HAP-1 (cell line): ENCODE measurements around the gene KCNQ2.

Experiments used
- DNase-seq, 2 experiments: peaks; one replicate each; pipeline ENCODE4 v3.0.0-alpha.2; 2016 to 2020; ENCODE audit warnings: low spot score in 2 of 2
- H3K27me3 ChIP-seq: fragments of 250-450 bp; sonication (Bioruptor Pico); 2 replicates; pipeline ENCODE4 v1.5.1; 2020; ENCODE audit warnings: low read depth, mild to moderate bottlenecking, moderate library complexity
- H3K36me3 ChIP-seq: fragments of 250-450 bp; sonication (Bioruptor Pico); replicated peaks from 2 replicates; pipeline ENCODE4 v1.5.1; 2020; ENCODE audit warnings: mild to moderate bottlenecking
- H3K4me1 ChIP-seq: fragments of 250-450 bp; sonication (Bioruptor Pico); 2 replicates; pipeline ENCODE4 v1.5.1; 2020; ENCODE audit warnings: mild to moderate bottlenecking
- H3K4me3 ChIP-seq: fragments of 250-450 bp; sonication (Bioruptor Pico); 2 replicates; pipeline ENCODE4 v1.5.1; 2020; ENCODE audit warnings: mild to moderate bottlenecking, moderate library complexity
- H3K9me3 ChIP-seq: fragments of 250-450 bp; sonication (Bioruptor Pico); 2 replicates; pipeline ENCODE4 v1.5.1; 2020; ENCODE audit warnings: mild to moderate bottlenecking, moderate library complexity
- in situ Hi-C: fragments of 300-500 bp; cut with MboI; formaldehyde crosslinking; loops from 3 replicates; pipeline ENCODE4 v1.14.3; 2020; ENCODE audit warnings: low sequenced_read_pairs, inconsistent platforms, mixed read lengths

The KCNQ2 gene

GRCh38 chr20:63508072-63508768, 35.8 kb upstream of the KCNQ2 start:
- H3K27me3 ChIP-seq, result no peaks in the 10 kb centered on the region
- H3K9me3 ChIP-seq, result peaks cover 6% of the 10 kb centered on the region
- no peak overlapping the region for H3K4me3 ChIP-seq
- H3K36me3 ChIP-seq, result no peaks in the 10 kb centered on the region
- no peak for DNase-seq
- in situ Hi-C loops, result no loop called here
- no peaks in the 10 kb centered on the region; the same call in 1 of the 2 replicates for H3K4me1 ChIP-seq

- H3K9me3 ChIP-seq, result peaks cover 2% of the 10 kb centered on the region
- no peak for DNase-seq
- H3K4me3 ChIP-seq, result no peak overlapping the region
- no peaks in the 10 kb centered on the region for H3K36me3 ChIP-seq
- no peaks in the 10 kb centered on the region; the same call in 1 of the 2 replicates for H3K4me1 ChIP-seq
- H3K27me3 ChIP-seq, result no peaks in the 10 kb centered on the region
- in situ Hi-C loops, result no loop called here
These were observed 34.8 kb upstream of the KCNQ2 start for GRCh38 chr20:63507083-63507743.

DNA sequence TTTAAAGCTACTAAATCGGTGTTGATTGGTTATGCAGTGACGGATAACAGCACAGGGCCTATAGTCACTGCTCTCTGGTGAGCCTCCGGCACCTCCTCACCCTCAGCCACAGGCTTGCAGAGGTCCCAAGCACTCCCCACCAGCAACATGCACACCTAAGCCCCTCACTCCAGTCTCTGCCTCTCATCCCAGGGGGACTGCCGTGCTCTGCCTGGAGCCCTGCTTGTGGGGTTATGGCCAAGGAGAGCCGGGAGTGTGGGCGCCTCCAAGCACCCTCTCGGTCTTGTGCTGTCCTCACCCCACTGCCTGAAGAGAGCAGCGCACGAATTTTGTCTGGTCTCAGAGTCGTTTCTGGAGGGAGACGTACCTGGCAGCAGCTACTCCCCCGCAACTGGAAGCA, 33.3 kb upstream of the KCNQ2 start:
- in situ Hi-C loops, result no loop called here
- no peak for DNase-seq
- H3K4me3 ChIP-seq, result no peak overlapping the region

GRCh38 chr20:63505281-63505680, 32.8 kb upstream of the KCNQ2 start:
- Histone ChIP-seq H3K4me3 (no peak overlapping the region), H3K27me3 (no peaks in the 10 kb centered on the region), H3K36me3 (no peaks in the 10 kb centered on the region), H3K4me1 (no peaks in the 10 kb centered on the region), H3K9me3 (peaks cover 2% of the 10 kb centered on the region; the same call in 1 of the 2 replicates)
- in situ Hi-C loops, result no loop called here
- no peak for DNase-seq

More for the DNA sequence above, 33.3 kb upstream of the KCNQ2 start:
- Histone ChIP-seq H3K4me1 (no peaks in the 10 kb centered on the region; the same call in 1 of the 2 replicates), H3K27me3 (no peaks in the 10 kb centered on the region), H3K9me3 (peaks cover 2% of the 10 kb centered on the region; the same call in 1 of the 2 replicates), H3K36me3 (no peaks in the 10 kb centered on the region)

GRCh38 chr20:63504642-63505041, 32.2 kb upstream of the KCNQ2 start:
- in situ Hi-C loops, result no loop called here
- no peaks in the 10 kb centered on the region for H3K27me3 ChIP-seq
- H3K4me3 ChIP-seq, result no peak overlapping the region
- peaks cover 2% of the 10 kb centered on the region; the same call in 1 of the 2 replicates for H3K9me3 ChIP-seq
- H3K36me3 ChIP-seq, result no peaks in the 10 kb centered on the region
- no peaks in the 10 kb centered on the region for H3K4me1 ChIP-seq
- DNase-seq, result no peak

- Histone ChIP-seq H3K4me3 (no peak overlapping the region), H3K36me3 (no peaks in the 10 kb centered on the region), H3K4me1 (peaks cover 3% of the 10 kb centered on the region; the same call in 1 of the 2 replicates), H3K9me3 (peaks cover 2% of the 10 kb centered on the region; the same call in 1 of the 2 replicates), H3K27me3 (no peaks in the 10 kb centered on the region)
- in situ Hi-C loops, result no loop called here
- no peak for DNase-seq
These were observed 31.1 kb upstream of the KCNQ2 start for GRCh38 chr20:63503524-63503923.

DNA sequence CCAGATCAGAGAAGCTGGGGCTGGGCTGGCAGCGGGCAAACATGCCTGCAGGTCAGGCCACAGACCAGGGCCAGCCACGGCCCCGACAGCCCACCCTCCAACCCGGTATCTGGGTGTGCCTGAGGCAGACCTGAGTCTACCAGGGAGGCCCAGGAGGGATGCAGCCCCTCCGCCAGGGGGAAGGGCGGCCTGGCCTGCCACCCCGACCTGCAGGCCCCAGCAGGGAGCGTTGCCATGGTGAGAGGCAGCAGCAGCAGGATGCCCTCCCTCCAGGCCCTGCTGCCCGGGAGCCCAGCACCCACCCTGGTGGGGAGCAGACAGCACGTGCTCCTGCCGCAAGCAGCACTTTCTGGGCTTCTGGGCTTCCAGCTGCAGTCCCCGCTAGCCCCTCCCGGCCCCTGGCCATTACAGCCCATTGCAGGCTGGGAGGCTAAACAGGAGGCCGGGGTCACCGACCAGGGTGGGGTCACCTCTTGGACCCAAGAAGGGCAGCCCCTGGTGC, 30.3 kb upstream of the KCNQ2 start:
- no peaks in the 10 kb centered on the region for H3K36me3 ChIP-seq
- H3K9me3 ChIP-seq, result peaks cover 2% of the 10 kb centered on the region; the same call in 1 of the 2 replicates
- in situ Hi-C loops, result no loop called here
- no peaks in the 10 kb centered on the region for H3K27me3 ChIP-seq
- no peak for DNase-seq
- H3K4me1 ChIP-seq, result peaks cover 3% of the 10 kb centered on the region; the same call in 1 of the 2 replicates
- H3K4me3 ChIP-seq, result no peak overlapping the region

DNA sequence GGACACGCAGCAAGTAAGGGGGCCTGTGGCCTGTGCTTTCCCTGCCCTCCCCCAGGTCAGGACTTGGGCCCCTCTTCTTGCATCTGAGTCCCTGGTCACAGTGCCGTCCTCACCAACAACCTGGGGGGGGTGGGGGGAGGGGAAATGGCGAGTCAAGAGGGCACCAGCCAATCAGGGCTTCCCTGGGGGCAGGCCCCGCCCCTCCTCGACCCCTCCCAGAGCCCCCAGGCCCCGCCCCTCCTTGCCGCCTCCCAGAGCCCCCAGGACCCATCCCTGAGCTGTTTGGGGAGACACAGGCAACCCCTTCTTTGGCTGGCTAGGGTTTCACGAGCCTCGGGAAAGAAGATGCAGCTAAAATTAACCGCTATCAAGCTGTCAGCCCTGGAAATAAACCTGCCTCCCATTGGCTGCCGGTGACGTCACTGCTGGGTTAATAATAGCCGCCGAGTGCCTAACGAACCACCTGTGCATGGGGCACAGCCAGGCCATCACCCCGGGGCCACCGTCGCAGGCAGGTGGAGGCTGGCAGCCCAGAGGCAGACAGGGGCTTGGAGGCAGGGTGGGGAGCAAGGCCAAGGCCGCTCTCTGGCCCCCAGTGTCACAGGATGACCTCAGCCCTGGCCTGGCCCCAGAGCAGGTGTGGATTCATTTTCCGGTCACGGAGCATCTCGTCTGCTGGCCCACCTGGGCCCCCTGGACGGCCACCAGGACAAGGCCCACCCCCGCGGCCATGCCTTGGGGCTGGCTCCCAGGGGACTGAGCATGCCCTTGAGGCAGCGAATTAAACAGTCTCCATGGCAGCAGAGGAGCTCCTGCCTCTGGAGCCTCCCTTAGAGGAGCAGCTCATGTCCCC, 29.6 kb upstream of the KCNQ2 start:
- H3K27me3 ChIP-seq, result no peaks in the 10 kb centered on the region
- H3K36me3 ChIP-seq, result peaks cover 5% of the 10 kb centered on the region
- H3K4me1 ChIP-seq, result peaks cover 6% of the 10 kb centered on the region
- H3K9me3 ChIP-seq, result peaks cover 2% of the 10 kb centered on the region; the same call in 1 of the 2 replicates
- DNase-seq, result no peak
- H3K4me3 ChIP-seq, result no peak overlapping the region
- in situ Hi-C loops, result no loop called here

DNA sequence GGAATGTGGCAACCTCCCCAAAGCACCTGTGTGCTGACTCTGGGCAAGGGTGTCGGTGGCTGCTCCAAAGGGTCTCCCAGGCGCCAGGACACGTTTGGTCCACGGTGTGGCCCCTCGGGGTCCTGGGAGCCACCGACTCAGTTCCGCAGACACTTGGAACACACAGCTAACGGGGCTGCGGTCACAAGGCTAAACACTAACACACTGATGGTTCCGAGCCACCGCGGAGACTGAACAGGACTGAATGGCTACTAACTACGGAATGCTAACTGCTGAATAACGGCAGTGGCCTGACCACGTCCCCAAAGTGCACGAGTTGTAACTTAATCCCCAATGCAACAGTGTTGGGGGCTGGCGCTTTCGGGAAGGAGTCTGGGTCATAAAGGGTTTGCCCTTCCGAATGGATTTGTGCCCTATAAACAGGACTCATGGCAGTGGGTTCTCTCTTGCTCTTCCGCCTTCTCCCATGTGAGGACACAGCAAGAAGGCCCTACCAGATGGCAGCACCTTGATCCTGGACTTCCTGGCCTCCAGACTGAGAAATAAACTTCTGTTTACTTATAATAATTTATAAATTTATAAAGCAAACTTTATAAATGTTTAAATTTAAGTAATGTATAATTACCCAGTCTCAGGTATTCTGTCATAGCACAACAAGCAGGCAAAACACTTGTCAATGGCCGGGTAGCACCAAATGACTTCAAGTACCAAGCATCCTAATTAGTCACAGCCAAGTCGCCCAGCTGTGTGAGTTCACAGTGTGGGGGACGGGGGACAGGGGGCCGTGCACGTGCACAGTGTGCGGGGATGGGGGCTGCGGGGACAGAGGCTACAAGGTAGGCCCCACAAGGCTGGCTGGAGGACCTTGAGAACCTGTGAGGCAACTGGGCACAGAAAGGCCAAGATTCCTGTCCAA, 28.7 kb upstream of the KCNQ2 start:
- no peak for DNase-seq
- Histone ChIP-seq H3K4me1 (peaks cover 15% of the 10 kb centered on the region), H3K27me3 (no peaks in the 10 kb centered on the region), H3K9me3 (peaks cover 2% of the 10 kb centered on the region; the same call in 1 of the 2 replicates), H3K4me3 (no peak overlapping the region), H3K36me3 (peaks cover 14% of the 10 kb centered on the region)
- in situ Hi-C loops, result no loop called here

DNA sequence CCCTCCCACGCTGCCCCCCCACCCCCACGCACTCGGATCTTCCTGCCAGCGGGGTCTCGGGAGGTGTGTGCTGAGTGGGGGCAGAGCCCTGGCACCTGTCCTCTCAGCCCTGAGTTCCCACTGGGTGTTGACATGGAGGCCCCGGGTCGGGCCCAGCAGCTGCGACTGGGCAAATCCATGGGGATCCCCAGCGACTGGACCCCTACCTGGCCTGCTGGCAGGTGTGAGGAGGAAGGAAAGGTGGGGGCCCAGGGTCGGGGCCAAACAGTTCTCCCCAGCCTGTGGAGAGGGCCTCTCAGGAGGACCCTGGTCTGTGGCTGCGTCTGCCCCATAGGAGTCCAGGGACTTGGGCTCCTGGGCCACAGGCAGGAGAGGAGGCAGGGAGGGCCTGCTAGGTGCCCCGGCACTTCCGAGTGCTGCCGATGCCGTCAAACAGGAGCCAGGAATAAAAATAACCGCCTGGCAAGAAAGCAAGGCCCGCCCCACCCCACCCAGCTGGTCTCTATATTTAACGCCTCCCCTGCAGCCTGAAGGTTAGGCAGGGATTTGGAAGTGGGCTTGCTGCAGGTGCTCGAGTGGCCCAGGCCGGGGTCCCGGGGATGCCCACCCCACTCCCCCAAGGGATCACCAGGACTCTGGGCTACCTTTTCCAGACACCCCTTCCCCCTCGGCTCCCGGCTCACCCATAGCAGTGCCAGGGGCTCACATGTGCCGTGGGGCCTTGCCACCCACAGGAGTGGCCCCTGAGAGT, 27.9 kb upstream of the KCNQ2 start:
- H3K9me3 ChIP-seq, result no peaks in the 10 kb centered on the region; the same call in 1 of the 2 replicates
- no peak for DNase-seq
- peaks cover 15% of the 10 kb centered on the region for H3K4me1 ChIP-seq
- in situ Hi-C loops, result no loop called here
- H3K4me3 ChIP-seq, result no peak overlapping the region
- no peaks in the 10 kb centered on the region for H3K27me3 ChIP-seq
- H3K36me3 ChIP-seq, result peaks cover 23% of the 10 kb centered on the region

DNA sequence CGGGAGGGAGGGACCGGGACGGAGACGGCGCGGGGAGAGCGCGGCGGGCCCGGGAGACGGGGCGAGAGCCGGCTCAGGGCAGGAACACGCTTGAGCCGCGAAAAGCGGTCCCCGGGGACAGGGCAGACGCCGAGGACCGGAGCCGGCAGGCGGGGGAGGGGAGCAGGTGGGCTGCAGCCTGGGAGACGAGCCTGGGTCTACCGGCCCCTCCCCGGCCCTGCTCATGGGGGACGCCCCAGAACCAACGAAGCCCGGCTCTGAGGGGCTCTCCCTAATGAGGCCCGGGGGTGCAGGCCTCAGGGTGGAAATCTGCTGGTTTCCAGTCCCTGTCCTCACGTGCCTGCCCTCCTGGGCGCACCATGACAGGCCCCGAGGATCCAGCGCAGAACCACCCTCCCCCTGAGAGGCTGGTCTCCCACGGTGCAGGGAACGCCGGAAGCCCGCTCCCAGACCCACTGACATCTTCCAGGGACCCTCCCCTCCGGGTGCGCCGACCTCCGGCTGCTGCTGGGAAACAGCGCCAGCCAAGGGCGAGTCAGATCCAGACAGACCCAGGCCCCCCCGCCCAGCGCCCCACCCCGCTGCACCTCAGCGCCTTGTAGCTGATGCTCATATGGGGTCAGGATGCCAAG, 27.0 kb upstream of the KCNQ2 start:
- in situ Hi-C loops, result no loop called here
- peak in 1 of 2 experiments; percentile 14 for DNase-seq
- peak overlapping the region; percentile 68 for H3K4me3 ChIP-seq
- no peaks in the 10 kb centered on the region for H3K27me3 ChIP-seq
- no peaks in the 10 kb centered on the region for H3K9me3 ChIP-seq
- H3K4me1 ChIP-seq, result peaks cover 15% of the 10 kb centered on the region
- H3K36me3 ChIP-seq, result peaks cover 31% of the 10 kb centered on the region

GRCh38 chr20:63498960-63499337, 26.5 kb upstream of the KCNQ2 start, which contains the start of gene EEF1A2:
Gene EEF1A2 (minus strand): TSS chr20:63499083. CDS start chr20:63497763, 1,320 bp downstream.
- Histone ChIP-seq H3K4me1 (peaks cover 15% of the 10 kb centered on the region), H3K36me3 (peaks cover 36% of the 10 kb centered on the region), H3K27me3 (no peaks in the 10 kb centered on the region), H3K9me3 (no peaks in the 10 kb centered on the region), H3K4me3 (peak within 1 kb of the TSS; percentile 68)
- DNase-seq, result peak in 1 of 2 experiments; percentile 83
- in situ Hi-C loops, result no loop called here
